Activated T-cell treated with anti-CD3 and anti-CD28 coated beads, Interleukin-2, amount 50 U/mL, for 24 hours (primary cell): Measurements from ENCODE around the gene MPPED2.
A peak's percentile ranks its signal among the peaks of the same experiment; 100 is the strongest.

Experiments
- DNase-seq: peaks from one replicate; pipeline ENCODE4 v3.0.0-alpha.2; 2020
- H3K27ac Mint-ChIP-seq: 2 replicates; pipeline ENCODE4 v1.8.0; 2020; ENCODE audit warnings: mild to moderate bottlenecking, mixed read lengths
- H3K27me3 Mint-ChIP-seq: 2 replicates; pipeline ENCODE4 v1.8.0; 2020; ENCODE audit warnings: mixed read lengths
- H3K36me3 Mint-ChIP-seq: 2 replicates; pipeline ENCODE4 v1.8.0; 2020; ENCODE audit warnings: low read depth, mixed read lengths
- H3K4me1 Mint-ChIP-seq: 2 replicates; pipeline ENCODE4 v1.8.0; 2020; ENCODE audit warnings: low read depth, mixed read lengths
- H3K4me3 Mint-ChIP-seq: 2 replicates; pipeline ENCODE4 v1.8.0; 2020; ENCODE audit warnings: mild to moderate bottlenecking, moderate library complexity, mixed read lengths
- H3K9me3 Mint-ChIP-seq: 2 replicates; pipeline ENCODE4 v1.8.0; 2020; ENCODE audit warnings: mixed read lengths

Gene MPPED2

DNA sequence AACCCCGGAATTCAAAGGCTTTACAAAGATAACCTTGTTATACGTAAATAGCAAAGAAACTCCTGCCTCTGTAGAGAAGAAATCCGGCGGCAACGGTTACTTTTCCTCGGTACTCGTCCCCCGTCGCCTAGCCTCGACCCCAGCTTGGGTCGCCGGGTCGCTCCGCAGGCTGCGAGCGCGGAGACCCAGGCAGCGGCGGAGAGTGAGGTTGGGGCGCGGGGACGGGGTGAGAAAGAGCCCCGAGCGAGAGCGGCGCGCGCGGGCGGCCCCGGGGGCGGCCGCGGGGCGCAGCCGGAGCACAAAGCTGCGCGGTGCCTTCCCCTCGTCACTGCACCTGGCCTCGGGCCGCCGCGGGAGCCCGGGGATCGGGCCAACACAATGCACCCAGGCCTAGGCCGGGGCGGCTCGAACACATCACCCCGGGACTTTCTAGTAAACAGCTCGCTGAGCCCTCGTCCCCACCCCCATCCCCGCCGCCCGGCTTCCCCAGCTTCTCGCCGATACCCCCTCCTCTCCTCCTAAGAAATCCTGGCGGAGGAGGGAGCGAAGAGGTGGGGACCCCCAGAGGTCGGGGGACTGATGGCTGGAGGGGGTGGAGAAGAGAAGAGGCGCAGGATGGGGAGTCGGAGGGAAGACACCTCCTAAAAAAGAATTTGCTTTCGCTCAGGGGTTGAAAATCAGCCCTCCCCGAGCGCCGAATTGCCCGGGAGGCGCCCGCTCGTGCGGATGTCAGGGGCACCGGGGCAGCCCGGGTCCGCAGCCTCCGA, 845 bp downstream of the MPPED2 start:
- H3K27me3 Mint-ChIP-seq = peaks cover 54% of the 10 kb centered on the region
- DNase-seq = peak; percentile 32
- peaks cover 4% of the 10 kb centered on the region for H3K4me1 Mint-ChIP-seq

DNA sequence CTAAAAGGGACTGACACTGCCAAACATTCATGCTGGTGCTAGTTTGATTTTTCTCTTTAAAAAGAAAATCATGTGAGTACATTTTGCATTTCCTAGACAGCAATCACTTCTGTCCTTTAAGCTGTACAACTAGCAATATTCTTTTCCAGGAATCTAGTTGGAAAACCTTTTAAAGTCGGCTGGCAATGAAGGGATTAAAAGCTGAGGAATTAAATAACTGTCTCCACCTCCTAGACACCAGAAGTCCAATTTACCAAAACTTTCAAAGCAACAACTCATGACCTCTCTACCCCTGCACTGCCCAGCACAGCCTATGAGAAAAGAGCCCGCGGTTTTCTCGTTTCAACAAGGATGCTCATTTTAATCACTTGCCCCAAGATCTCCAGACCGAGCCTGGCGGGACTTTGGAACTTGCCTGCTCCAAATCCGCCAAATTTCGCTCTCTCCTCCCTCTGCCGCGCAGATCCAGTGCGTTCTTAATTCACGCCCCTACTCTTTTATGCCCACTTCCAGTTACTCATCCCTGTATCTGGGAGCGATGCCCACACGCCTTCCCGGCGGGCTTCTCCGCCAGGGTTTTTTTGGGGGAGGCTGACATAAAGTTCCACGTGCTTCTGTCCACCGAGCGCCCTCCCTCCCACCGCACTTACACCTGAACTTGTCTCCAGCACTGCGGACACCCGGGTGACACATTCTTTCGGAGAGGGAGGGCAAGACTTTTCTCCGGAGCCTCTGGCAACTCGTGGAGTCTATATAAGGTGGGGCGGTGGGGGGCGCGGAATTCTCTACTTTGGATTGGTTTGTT, 2.5 kb downstream of the MPPED2 start:
- Mint-ChIP-seq H3K27ac (no peak overlapping the region), H3K4me3 (no peak overlapping the region), H3K36me3 (no peaks in the 10 kb centered on the region), H3K27me3 (peaks cover 51% of the 10 kb centered on the region), H3K9me3 (no peaks in the 10 kb centered on the region), H3K4me1 (peaks cover 4% of the 10 kb centered on the region)
- DNase-seq = no peak

More for the DNA sequence above, 845 bp downstream of the MPPED2 start:
- peak overlapping the region; percentile 45 for H3K4me3 Mint-ChIP-seq
- no peak overlapping the region for H3K27ac Mint-ChIP-seq
- H3K36me3 Mint-ChIP-seq = no peaks in the 10 kb centered on the region
- H3K9me3 Mint-ChIP-seq = no peaks in the 10 kb centered on the region

DNA sequence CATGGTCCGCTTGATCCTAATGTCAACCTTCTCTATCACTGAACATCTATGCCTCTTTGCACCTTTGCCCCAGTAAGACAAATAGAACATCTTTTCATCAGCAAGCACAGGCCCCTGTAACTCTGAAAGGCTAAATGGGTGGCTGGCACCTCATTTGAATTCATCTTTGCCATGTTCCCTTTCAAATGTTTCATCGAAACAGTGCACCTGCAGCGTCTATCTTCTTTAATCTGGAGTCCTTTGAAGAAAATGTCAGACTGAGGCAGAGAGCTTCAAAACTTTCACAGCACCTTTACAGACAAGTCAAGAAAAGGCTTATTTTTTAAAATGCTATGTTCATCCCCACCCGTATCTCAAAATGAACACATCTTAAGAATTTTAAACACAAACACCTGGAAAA, 3.4 kb downstream of the MPPED2 start:
- Mint-ChIP-seq H3K4me3 (no peak overlapping the region), H3K9me3 (no peaks in the 10 kb centered on the region), H3K4me1 (peaks cover 4% of the 10 kb centered on the region), H3K27me3 (peaks cover 46% of the 10 kb centered on the region), H3K27ac (no peak overlapping the region), H3K36me3 (no peaks in the 10 kb centered on the region)
- DNase-seq = no peak

DNA sequence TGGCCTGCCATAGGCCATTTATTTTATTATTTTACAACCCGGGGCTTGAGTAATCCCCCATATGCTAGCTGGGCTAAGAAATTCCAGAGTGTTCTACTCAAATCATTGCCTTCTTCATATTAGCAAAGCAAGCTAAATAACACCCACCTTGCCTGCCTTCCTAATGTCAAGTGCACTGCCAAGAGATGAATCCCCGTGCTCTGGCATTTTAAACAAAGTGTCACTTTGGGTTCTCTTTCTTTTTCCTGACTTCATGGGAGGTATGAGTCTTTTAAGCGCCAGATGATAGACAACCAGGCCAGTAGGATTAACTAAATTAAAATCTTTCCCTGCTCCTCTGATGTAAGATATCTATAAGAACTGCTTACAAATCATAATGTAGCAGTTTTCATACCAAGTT, 4.5 kb downstream of the MPPED2 start:
- Mint-ChIP-seq H3K27ac (no peak overlapping the region), H3K4me1 (peaks cover 4% of the 10 kb centered on the region), H3K27me3 (peaks cover 35% of the 10 kb centered on the region), H3K36me3 (no peaks in the 10 kb centered on the region), H3K4me3 (no peak overlapping the region), H3K9me3 (no peaks in the 10 kb centered on the region)
- no peak for DNase-seq

DNA sequence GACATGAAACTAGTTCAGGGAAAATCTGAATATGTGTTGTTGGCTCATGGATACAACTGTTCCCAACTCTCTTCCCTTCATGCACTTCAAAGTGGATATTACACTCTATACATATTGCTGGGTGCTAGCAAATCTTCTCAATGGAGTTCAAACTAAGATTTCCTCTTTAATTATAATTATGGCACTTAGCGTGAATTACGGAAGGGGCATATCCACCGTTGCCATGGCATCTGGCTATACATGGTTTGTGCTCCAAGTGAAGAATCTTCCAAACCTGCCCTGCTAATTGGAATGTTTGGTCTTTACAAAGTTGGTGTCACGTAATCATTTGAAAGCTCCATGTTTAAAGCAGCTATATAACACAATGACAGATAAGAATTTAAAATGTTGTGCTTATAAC, 5.6 kb downstream of the MPPED2 start:
- no peaks in the 10 kb centered on the region for H3K9me3 Mint-ChIP-seq
- DNase-seq = no peak
- H3K4me3 Mint-ChIP-seq = no peak overlapping the region
- H3K27me3 Mint-ChIP-seq = peaks cover 32% of the 10 kb centered on the region
- H3K27ac Mint-ChIP-seq = no peak overlapping the region
- H3K36me3 Mint-ChIP-seq = no peaks in the 10 kb centered on the region
- peaks cover 4% of the 10 kb centered on the region for H3K4me1 Mint-ChIP-seq

DNA sequence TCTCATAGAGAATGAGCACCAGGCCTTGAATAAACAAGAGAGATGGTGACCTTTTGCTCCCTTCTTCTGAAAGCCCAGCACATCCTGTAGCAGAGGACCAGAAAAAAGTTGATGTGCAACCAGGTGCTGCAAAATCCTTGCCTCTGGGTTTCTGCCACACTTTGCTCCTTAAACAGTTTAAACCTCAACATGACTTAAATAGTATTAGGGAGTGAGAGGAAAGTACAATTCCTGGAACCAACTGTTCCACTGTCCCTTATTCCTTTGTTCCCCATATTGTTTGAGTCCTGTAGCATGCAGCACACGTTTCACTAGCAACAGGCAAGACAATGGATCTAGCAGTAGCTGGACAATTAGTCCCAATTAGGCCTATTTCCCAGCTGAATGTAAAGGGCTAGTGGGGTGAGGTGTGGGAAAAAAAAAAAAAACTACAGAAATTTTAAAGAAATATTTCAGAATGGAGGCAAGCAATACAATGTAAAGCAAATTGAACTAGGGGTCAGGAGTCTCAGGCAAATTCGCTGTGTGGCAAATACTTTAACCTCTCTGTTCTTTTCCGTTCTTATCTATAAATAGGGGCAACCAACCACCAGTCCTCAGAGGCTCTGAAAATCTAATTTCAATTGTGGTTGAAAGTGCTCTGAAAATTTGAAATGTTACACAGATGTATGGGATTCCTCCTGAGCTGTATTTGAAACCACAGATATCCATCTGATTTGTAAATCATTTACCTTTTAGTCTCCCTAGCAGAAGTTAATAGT, 6.6 kb downstream of the MPPED2 start:
- Mint-ChIP-seq H3K4me1 (no peaks in the 10 kb centered on the region), H3K27ac (no peak overlapping the region), H3K27me3 (peaks cover 27% of the 10 kb centered on the region), H3K9me3 (no peaks in the 10 kb centered on the region), H3K4me3 (no peak overlapping the region), H3K36me3 (no peaks in the 10 kb centered on the region)
- DNase-seq = no peak

DNA sequence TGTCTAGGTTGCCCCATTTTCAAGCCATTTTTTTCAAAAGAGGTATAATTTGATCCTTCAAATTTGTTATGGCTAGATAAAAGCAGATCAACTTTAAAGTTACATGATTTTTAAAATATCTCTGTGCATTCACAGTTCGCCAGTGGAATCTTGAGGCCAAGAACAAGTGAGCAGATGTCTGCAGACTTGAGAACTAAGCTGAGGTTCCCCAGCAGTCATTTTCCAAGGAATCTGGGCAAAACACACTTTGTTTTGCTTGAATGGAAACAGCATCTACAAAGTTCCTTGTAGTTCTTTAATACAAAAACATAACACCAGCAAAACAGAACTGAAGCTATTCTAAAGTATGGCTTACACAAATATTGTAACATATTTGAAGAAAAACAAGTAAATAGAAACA, 7.7 kb downstream of the MPPED2 start:
- Mint-ChIP-seq H3K36me3 (no peaks in the 10 kb centered on the region), H3K9me3 (no peaks in the 10 kb centered on the region), H3K4me1 (no peaks in the 10 kb centered on the region), H3K27ac (no peak overlapping the region), H3K4me3 (no peak overlapping the region), H3K27me3 (peaks cover 15% of the 10 kb centered on the region)
- DNase-seq = no peak

DNA sequence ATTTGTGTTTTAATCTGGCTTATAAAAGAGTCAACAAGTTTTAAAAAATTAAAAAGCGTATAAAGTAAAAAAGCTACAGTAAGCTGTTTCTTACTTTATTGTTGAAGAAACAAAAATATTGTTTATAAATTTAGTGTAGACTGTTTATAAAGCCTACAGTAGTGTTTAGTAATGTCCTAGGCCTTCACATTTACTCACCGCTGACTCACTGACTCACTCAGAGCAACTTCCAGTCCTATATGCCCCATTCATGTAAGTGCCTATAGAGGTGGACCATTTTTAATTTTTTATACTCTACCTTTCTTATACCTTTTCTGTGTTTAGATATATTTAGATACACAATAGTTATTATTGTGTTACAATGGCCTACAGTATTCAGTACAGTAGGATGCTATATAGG, 12.2 kb downstream of the MPPED2 start:
- H3K27me3 Mint-ChIP-seq = no peaks in the 10 kb centered on the region
- H3K9me3 Mint-ChIP-seq = no peaks in the 10 kb centered on the region
- no peaks in the 10 kb centered on the region for H3K4me1 Mint-ChIP-seq
- H3K4me3 Mint-ChIP-seq = no peak overlapping the region
- no peaks in the 10 kb centered on the region for H3K36me3 Mint-ChIP-seq
- no peak overlapping the region for H3K27ac Mint-ChIP-seq
- no peak for DNase-seq

DNA sequence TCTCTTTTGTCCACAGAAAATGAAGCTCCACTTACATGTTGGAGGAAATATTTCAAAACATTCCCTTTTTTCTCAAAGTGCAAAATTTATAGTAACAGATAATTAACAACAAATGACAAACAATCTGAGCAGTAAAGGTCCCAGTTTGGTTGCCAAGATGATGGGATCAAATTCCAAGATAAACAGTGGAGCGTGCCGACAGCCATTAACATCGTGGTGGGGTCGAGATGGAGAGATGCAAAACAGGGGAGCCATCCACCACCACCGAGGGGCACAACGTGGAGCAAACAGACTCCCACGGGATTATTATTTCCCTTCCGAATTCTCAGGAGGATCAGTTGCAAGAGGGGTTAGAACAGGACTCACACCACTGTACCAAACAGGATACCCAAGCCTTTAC, 17.2 kb downstream of the MPPED2 start:
- H3K27me3 Mint-ChIP-seq = no peaks in the 10 kb centered on the region
- DNase-seq = no peak
- H3K4me3 Mint-ChIP-seq = no peak overlapping the region
- H3K4me1 Mint-ChIP-seq = no peaks in the 10 kb centered on the region
- H3K36me3 Mint-ChIP-seq = no peaks in the 10 kb centered on the region
- no peaks in the 10 kb centered on the region for H3K9me3 Mint-ChIP-seq
- no peak overlapping the region for H3K27ac Mint-ChIP-seq

DNA sequence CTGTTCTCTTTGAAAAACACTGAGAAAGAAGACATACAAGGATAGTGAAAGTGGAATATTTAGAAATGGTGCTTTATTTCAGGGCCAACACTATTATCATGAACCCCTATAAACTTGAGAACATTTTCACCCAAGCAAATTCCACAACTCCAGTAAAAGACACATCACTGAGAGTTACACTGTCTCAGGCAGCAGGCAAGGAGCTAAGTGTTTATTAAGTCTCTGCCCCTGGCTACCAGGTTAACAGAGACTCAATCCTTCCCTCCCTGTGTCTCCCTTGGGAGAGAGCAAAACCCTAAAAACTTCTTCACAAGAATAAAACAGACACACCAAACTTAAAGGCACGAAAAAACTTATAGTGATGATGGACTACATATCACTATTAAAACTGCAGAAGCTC, 18.5 kb downstream of the MPPED2 start:
- Mint-ChIP-seq H3K9me3 (no peaks in the 10 kb centered on the region), H3K36me3 (no peaks in the 10 kb centered on the region), H3K4me3 (no peak overlapping the region), H3K4me1 (no peaks in the 10 kb centered on the region), H3K27ac (no peak overlapping the region), H3K27me3 (no peaks in the 10 kb centered on the region)
- no peak for DNase-seq

DNA sequence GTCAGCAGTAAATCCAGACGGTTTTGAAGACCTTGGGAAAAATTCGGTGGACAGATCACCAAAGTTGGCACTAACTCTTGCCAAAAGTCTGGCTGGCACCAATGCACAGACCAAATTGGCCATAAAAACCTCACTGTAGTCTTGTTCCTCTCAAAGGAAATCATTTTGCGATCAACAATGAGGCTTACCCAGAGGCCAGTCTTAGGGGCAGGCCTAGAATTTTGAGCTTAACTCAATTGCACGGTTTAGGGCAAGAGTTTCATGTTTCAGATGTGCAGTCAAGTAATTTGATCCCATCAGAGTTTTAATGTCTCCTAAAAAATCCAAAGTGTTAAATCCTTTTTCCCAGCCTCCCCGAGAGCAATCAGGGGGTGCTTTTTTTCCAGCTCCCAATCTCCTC, 19.0 kb downstream of the MPPED2 start:
- H3K27me3 Mint-ChIP-seq = no peaks in the 10 kb centered on the region
- no peak overlapping the region for H3K27ac Mint-ChIP-seq
- DNase-seq = no peak
- H3K36me3 Mint-ChIP-seq = no peaks in the 10 kb centered on the region
- no peaks in the 10 kb centered on the region for H3K9me3 Mint-ChIP-seq
- H3K4me1 Mint-ChIP-seq = no peaks in the 10 kb centered on the region
- no peak overlapping the region for H3K4me3 Mint-ChIP-seq

DNA sequence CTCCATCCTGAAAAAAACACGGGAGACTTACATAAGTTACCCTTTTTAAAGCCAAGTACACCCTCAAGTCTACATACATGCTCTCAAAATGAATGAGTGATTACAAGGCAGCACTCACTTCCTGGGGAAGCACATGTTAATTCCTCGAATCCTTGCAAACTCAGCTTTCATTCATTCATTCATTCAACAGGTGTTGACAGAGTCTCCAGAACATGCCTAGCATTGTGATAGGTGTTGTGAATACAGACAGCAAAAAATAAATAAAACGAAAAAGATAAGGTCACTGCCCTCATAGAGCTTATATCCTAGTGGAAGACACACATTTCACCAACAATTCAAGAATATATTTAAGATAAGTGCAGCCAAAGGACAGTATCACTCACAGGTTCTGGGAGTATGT, 19.7 kb downstream of the MPPED2 start:
- Mint-ChIP-seq H3K27me3 (no peaks in the 10 kb centered on the region), H3K36me3 (no peaks in the 10 kb centered on the region), H3K27ac (no peak overlapping the region), H3K9me3 (no peaks in the 10 kb centered on the region), H3K4me3 (no peak overlapping the region), H3K4me1 (no peaks in the 10 kb centered on the region)
- DNase-seq = no peak

DNA sequence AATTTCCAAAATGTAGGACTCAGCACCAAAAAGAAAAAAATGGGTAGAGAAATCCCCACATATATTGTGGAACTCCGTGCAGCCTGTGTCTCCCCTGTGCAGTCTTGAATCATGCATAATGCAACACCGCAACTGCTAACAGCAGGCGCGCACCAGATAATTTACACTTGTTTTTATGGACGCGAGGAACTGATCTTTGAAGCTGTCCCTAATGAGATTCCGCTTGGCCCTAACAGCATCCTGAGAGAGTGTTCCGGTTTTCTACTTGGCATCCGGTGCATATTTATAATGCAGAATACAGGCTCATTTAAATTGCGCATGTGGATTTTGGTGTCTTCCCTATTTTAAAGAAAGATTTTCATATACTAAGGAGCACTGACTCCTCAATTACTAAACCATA, 21.1 kb downstream of the MPPED2 start:
- DNase-seq = no peak
- no peak overlapping the region for H3K27ac Mint-ChIP-seq
- H3K4me3 Mint-ChIP-seq = no peak overlapping the region
- no peaks in the 10 kb centered on the region for H3K36me3 Mint-ChIP-seq
- H3K4me1 Mint-ChIP-seq = no peaks in the 10 kb centered on the region
- H3K27me3 Mint-ChIP-seq = no peaks in the 10 kb centered on the region
- H3K9me3 Mint-ChIP-seq = no peaks in the 10 kb centered on the region

DNA sequence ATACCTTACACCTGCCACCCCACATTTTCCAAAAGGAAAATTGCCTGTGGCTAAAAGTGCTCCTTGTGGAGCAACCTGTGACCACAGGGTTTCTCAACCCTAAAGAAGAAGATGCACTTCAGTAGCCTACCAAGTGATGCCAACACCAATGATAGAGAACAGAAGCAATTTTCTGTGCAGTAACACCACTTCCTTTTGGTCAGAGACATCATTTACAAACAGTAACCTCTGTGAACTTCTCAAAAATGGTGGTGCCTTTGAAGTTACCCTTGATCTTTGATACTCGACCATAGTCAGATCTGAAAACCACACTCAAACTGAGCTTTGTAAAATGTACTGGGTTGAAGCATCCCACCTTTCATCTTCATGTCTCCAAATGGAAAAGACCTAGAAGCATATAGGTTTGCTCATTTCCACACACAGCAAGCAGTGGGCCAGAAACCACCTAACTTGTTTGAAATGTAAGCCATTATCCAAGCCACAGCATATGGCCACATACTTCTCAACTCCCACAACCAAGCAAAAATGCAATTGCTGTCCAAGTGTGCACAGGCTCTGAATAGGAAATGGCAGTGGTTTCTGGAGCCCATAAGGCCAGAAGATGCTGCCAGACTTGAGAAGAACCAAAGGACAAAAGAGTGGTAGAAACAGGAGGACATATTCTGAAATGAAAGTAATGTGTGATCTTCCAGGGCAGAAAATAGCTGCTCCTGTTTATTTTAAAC, 24.3 kb downstream of the MPPED2 start:
- Mint-ChIP-seq H3K27ac (no peak overlapping the region), H3K36me3 (no peaks in the 10 kb centered on the region), H3K9me3 (no peaks in the 10 kb centered on the region), H3K4me3 (no peak overlapping the region), H3K27me3 (no peaks in the 10 kb centered on the region), H3K4me1 (no peaks in the 10 kb centered on the region)
- DNase-seq = no peak
